Activated T-helper 2 cell treated with anti-CD3 and anti-CD28 coated beads, Interferon-gamma antibody, Interleukin-2, Interleukin-4, amounts not matched to agents 10 μg/mL and 5 μg/mL and 100 μg/mL, durations not matched to agents 14 hours and 24 hours and 36 hours (primary cell): ENCODE data around the gene ITGA5. TPM values are rescaled to one million over a fixed set of nuclear protein-coding genes. Genes with fewer than 3 reads are reported as not detected.

ENCODE experiments used
- DNase-seq: peaks from one replicate; pipeline ENCODE4 v3.0.0; 2021; ENCODE audit warnings: low spot score
- H3K27ac Mint-ChIP-seq: one replicate; pipeline ENCODE4 v1.8.0; 2021; ENCODE audit warnings: mixed read lengths
- H3K27me3 Mint-ChIP-seq: one replicate; pipeline ENCODE4 v1.8.0; 2021; ENCODE audit warnings: low read depth, mixed read lengths
- H3K36me3 Mint-ChIP-seq: one replicate; pipeline ENCODE4 v1.8.0; 2021; ENCODE audit warnings: low read depth, mixed read lengths
- H3K4me1 Mint-ChIP-seq: one replicate; pipeline ENCODE4 v1.8.0; 2021; ENCODE audit warnings: low read depth, mixed read lengths
- H3K4me3 Mint-ChIP-seq: one replicate; pipeline ENCODE4 v1.8.0; 2021; ENCODE audit warnings: low read depth, mild to moderate bottlenecking, moderate library complexity, mixed read lengths
- H3K9me3 Mint-ChIP-seq: one replicate; pipeline ENCODE4 v1.8.0; 2021; ENCODE audit warnings: mixed read lengths
- intact Hi-C: fragments of 100-400 bp; cut with micrococcal nuclease; formaldehyde crosslinking; loops from one replicate; pipeline ENCODE4 v1.15.1; 2023
- total RNA-seq: library from RNA; stranded (reverse); gene quantifications from 2 replicates; pipeline ENCODE4 v1.2.3, GENCODE V29; 2022

ITGA5 gene
- total RNA-seq, 1 donor from 2014 or later, result 41.4 TPM

DNA sequence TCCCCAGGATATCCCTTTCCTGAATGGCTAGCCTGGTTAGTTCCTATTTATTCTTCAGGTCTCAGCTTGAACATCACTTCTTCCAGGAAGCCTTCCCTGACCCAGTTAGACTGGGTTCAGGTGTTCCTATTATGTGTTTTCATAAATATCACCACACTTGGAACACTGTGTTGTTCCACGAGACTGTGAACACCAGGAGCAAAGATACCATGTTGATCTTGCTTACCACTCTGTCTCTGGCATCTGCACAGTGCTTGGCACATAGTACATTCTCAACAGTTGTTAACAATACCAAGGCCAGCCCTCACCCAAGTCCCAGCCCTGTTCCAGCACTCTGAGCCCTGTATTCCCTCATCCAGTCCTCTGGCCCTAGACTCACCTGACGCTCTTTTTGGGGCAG lies 20.8 kb downstream of the ITGA5 start:
- peaks cover 73% of the 10 kb centered on the region for H3K36me3 Mint-ChIP-seq
- intact Hi-C loops, result no loop called here
- no peaks in the 10 kb centered on the region for H3K9me3 Mint-ChIP-seq
- H3K4me3 Mint-ChIP-seq, result no peak overlapping the region
- peaks cover 6% of the 10 kb centered on the region for H3K4me1 Mint-ChIP-seq
- DNase-seq, result no peak
- H3K27ac Mint-ChIP-seq, result no peak overlapping the region
- H3K27me3 Mint-ChIP-seq, result no peaks in the 10 kb centered on the region

GRCh38 chr12:54397157-54397556 lies 21.9 kb downstream of the ITGA5 start:
- no peaks in the 10 kb centered on the region for H3K27me3 Mint-ChIP-seq
- H3K36me3 Mint-ChIP-seq, result peaks cover 71% of the 10 kb centered on the region
- peaks cover 8% of the 10 kb centered on the region for H3K4me1 Mint-ChIP-seq
- H3K4me3 Mint-ChIP-seq, result no peak overlapping the region
- H3K9me3 Mint-ChIP-seq, result no peaks in the 10 kb centered on the region
- no peak for DNase-seq
- intact Hi-C loops, result no loop called here
- no peak overlapping the region for H3K27ac Mint-ChIP-seq

DNA sequence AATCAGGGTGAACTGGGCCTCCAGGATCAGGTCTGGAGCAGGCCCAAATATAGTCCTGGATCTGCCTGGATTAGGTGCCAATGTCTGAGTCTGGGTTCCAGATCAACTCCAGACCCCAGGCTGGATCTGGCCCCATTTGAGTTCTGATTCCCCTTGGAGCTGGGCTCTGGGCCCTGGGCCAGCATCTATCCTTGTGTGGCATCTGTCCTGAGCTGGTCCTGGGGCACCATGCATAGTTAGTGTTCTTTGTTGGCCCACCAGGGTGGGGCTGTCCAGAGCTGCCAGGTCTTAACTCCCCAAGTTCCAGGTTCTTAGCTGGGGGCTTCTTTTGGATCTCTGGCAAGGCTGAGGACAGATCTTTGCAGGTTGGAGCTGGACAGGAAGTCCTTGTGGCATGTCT lies 23.5 kb downstream of the ITGA5 start:
- peaks cover 63% of the 10 kb centered on the region for H3K36me3 Mint-ChIP-seq

GRCh38 chr12:54394986-54395385 lies 24.1 kb downstream of the ITGA5 start:
- intact Hi-C loops, result no loop called here
- no peaks in the 10 kb centered on the region for H3K27me3 Mint-ChIP-seq
- no peak overlapping the region for H3K4me3 Mint-ChIP-seq
- DNase-seq, result no peak
- peaks cover 58% of the 10 kb centered on the region for H3K36me3 Mint-ChIP-seq
- no peaks in the 10 kb centered on the region for H3K9me3 Mint-ChIP-seq
- no peak overlapping the region for H3K27ac Mint-ChIP-seq
- H3K4me1 Mint-ChIP-seq, result peaks cover 13% of the 10 kb centered on the region

More for the DNA sequence above, 23.5 kb downstream of the ITGA5 start:
- Mint-ChIP-seq H3K27me3 (no peaks in the 10 kb centered on the region), H3K27ac (no peak overlapping the region), H3K4me3 (no peak overlapping the region), H3K9me3 (no peaks in the 10 kb centered on the region), H3K4me1 (peaks cover 13% of the 10 kb centered on the region)
- DNase-seq, result no peak
- intact Hi-C loops, result no loop called here

DNA sequence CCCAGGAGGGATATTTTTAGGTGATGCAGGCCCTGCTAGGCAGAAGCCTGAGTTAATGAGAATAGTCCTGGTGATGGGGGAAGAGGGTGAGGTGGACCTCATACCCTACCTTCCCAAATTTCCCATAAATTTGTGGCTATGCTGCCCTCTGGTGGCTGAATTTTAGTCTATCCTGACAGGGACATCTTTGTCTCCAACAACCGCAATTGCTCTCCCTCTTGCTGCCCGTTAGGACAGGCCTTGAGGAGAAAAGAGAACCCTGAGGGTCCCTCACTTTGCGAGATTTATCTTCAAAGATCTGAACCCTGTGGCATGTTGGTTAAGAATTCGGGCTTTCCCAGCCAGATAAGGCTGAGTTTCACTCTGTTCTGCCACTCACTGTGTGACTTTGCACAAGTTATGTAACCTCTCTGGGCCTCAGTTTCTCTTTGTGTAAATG lies 24.8 kb downstream of the ITGA5 start:
- H3K4me1 Mint-ChIP-seq, result peaks cover 13% of the 10 kb centered on the region
- peaks cover 53% of the 10 kb centered on the region for H3K36me3 Mint-ChIP-seq
- H3K4me3 Mint-ChIP-seq, result no peak overlapping the region
- no peaks in the 10 kb centered on the region for H3K27me3 Mint-ChIP-seq
- H3K27ac Mint-ChIP-seq, result no peak overlapping the region
- no peak for DNase-seq
- intact Hi-C loops, result no loop called here
- H3K9me3 Mint-ChIP-seq, result no peaks in the 10 kb centered on the region

GRCh38 chr12:54393743-54394142 lies 25.3 kb downstream of the ITGA5 start:
- Mint-ChIP-seq H3K9me3 (no peaks in the 10 kb centered on the region), H3K27ac (no peak overlapping the region), H3K36me3 (peaks cover 51% of the 10 kb centered on the region), H3K27me3 (no peaks in the 10 kb centered on the region), H3K4me3 (no peak overlapping the region), H3K4me1 (peaks cover 13% of the 10 kb centered on the region)
- intact Hi-C loops, result no loop called here
- no peak for DNase-seq

GRCh38 chr12:54393207-54393609 lies 25.9 kb downstream of the ITGA5 start:
- Mint-ChIP-seq H3K4me1 (peaks cover 13% of the 10 kb centered on the region), H3K27ac (no peak overlapping the region), H3K9me3 (no peaks in the 10 kb centered on the region), H3K4me3 (no peak overlapping the region), H3K36me3 (peaks cover 47% of the 10 kb centered on the region), H3K27me3 (no peaks in the 10 kb centered on the region)
- intact Hi-C loops, result no loop called here
- DNase-seq, result no peak

GRCh38 chr12:54392485-54393206 lies 26.4 kb downstream of the ITGA5 start:
- no peak overlapping the region for H3K27ac Mint-ChIP-seq
- no peak overlapping the region for H3K4me3 Mint-ChIP-seq
- intact Hi-C loops, result no loop called here
- DNase-seq, result no peak
- no peaks in the 10 kb centered on the region for H3K9me3 Mint-ChIP-seq
- no peaks in the 10 kb centered on the region for H3K27me3 Mint-ChIP-seq
- H3K36me3 Mint-ChIP-seq, result peaks cover 41% of the 10 kb centered on the region
- peaks cover 13% of the 10 kb centered on the region for H3K4me1 Mint-ChIP-seq

DNA sequence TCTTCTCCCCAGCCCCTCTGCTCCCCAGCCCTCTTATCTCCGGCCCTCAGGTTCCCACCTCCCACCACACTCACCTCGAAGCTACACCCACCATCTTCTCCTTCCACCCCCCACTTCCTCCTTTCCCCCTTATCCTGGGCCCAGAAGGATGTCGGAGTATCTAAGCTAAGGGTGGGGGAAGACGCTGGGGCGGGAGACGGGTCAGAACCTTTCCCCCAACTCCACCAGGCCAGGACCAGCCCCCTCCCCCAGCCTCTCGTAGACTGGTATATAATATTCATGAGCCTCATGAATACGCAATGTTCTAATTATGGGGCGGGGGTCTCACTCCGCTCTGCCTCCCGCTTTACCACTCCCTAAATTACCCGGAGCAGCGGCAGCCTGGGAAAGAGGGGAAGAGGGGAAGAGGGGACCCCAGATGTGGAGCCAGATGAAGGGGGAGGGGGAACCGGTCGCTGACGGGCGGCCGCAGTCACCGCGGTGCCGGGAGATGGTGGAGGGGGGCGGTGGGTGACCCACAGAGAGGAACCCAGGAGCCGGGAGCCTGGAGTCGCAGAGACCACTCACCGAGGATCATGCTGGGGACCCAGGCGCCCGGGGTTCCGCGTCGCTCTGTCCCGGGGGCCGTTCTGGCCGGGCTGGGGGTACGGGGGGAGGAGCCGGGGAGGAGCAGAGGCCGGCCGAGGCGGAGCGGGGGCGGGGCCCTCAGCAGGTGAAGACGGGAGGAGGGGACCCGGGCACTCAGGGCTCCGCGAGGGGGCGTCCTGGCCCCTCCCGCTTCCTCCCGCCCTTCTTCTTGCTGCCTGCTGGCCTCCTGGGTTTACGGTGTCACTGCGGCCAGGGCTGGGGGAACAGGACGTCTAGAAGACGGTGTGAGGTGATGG lies 28.2 kb downstream of the ITGA5 start:
- Mint-ChIP-seq H3K4me3 (peak overlapping the region; percentile 47), H3K27me3 (no peaks in the 10 kb centered on the region), H3K36me3 (peaks cover 26% of the 10 kb centered on the region), H3K4me1 (peaks cover 19% of the 10 kb centered on the region), H3K27ac (no peak overlapping the region), H3K9me3 (no peaks in the 10 kb centered on the region)
- intact Hi-C loops, result no loop called here
- peak; percentile 46 for DNase-seq

DNA sequence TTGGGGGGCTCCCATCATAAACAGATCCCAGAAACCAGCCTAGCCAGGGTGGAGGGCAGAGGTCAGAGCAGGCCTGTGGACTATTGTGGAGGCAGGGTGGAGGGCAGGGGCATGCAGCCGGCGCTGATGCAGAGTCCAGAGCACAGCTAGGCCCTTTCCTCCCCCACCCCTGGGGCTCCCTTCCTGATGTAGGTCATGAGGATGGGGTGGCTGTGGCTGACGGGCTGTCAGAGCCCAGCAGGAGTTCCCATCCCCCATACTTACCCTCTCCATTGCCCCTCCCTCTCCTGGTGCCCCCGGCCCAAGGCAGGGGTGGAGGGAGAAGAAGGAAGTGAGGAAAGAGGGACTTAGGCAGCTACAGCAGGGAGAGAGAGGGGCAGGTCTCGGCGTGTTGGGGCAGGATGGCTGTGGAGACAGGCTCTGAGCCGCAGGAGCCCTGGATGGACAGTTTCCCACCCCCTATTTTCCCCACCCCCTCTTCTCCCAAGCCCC lies 28.8 kb downstream of the ITGA5 start:
- peaks cover 19% of the 10 kb centered on the region for H3K4me1 Mint-ChIP-seq
- H3K9me3 Mint-ChIP-seq, result no peaks in the 10 kb centered on the region
- H3K4me3 Mint-ChIP-seq, result no peak overlapping the region
- H3K36me3 Mint-ChIP-seq, result peaks cover 21% of the 10 kb centered on the region
- H3K27ac Mint-ChIP-seq, result no peak overlapping the region
- no peaks in the 10 kb centered on the region for H3K27me3 Mint-ChIP-seq
- intact Hi-C loops, result no loop called here
- DNase-seq, result no peak

GRCh38 chr12:54389607-54390175 lies 29.4 kb downstream of the ITGA5 start:
- Mint-ChIP-seq H3K4me3 (no peak overlapping the region), H3K27me3 (no peaks in the 10 kb centered on the region), H3K9me3 (no peaks in the 10 kb centered on the region), H3K36me3 (peaks cover 16% of the 10 kb centered on the region), H3K27ac (no peak overlapping the region), H3K4me1 (peaks cover 19% of the 10 kb centered on the region)
- intact Hi-C loops, result no loop called here
- DNase-seq, result no peak

- H3K27ac Mint-ChIP-seq, result no peak overlapping the region
- H3K36me3 Mint-ChIP-seq, result peaks cover 11% of the 10 kb centered on the region
- no peaks in the 10 kb centered on the region for H3K27me3 Mint-ChIP-seq
- no peak for DNase-seq
- intact Hi-C loops, result no loop called here
- peaks cover 16% of the 10 kb centered on the region for H3K4me1 Mint-ChIP-seq
- H3K9me3 Mint-ChIP-seq, result no peaks in the 10 kb centered on the region
- H3K4me3 Mint-ChIP-seq, result no peak overlapping the region
Measured at GRCh38 chr12:54389134-54389508, 29.9 kb downstream of the ITGA5 start.
